H9 (cell line): ENCODE data around the gene AXIN1. TPM values are rescaled to one million over a fixed set of nuclear protein-coding genes. Genes with fewer than 3 reads are reported as not detected.

Source experiments
- DNase-seq: peaks from one replicate; pipeline ENCODE4 v3.0.0-alpha.2; 2017
- H2AFZ ChIP-seq: one replicate; pipeline ENCODE4 v1.6.1; 2013; ENCODE audit warnings: mild to moderate bottlenecking, low read length, control low read depth, moderate library complexity
- H2AK5ac ChIP-seq: 2 replicates; pipeline ENCODE4 v1.6.1; 2013; ENCODE audit warnings: low read length, control low read depth, mixed read lengths; ENCODE audit not compliant: insufficient read length
- H2BK120ac ChIP-seq: one replicate; pipeline ENCODE4 v1.6.1; 2013; ENCODE audit warnings: low read depth, mild to moderate bottlenecking, low read length, control low read depth, inconsistent platforms; ENCODE audit not compliant: poor library complexity, severe bottlenecking
- H2BK12ac ChIP-seq: 2 replicates; pipeline ENCODE4 v1.6.1; 2013; ENCODE audit warnings: low read length, control low read depth, mixed read lengths, low read depth; ENCODE audit not compliant: insufficient read length
- H2BK15ac ChIP-seq: 2 replicates; pipeline ENCODE4 v1.6.1; 2013; ENCODE audit warnings: low read depth, low read length, control low read depth
- H2BK20ac ChIP-seq: one replicate; pipeline ENCODE4 v1.6.1; 2013; ENCODE audit warnings: low read depth, mild to moderate bottlenecking, low read length, control low read depth, inconsistent platforms; ENCODE audit not compliant: poor library complexity, severe bottlenecking
- H2BK5ac ChIP-seq: 2 replicates; pipeline ENCODE4 v1.6.1; 2013; ENCODE audit warnings: low read length, control low read depth, mixed read lengths; ENCODE audit not compliant: insufficient read length
- H3K14ac ChIP-seq: 2 replicates; pipeline ENCODE4 v1.6.1; 2013; ENCODE audit warnings: low read length, control low read depth; ENCODE audit not compliant: insufficient read depth
- H3K18ac ChIP-seq: 2 replicates; pipeline ENCODE4 v1.6.1; 2013; ENCODE audit warnings: low read depth, mild to moderate bottlenecking, mixed read lengths, low read length, control low read depth; ENCODE audit not compliant: insufficient read length
- H3K23ac ChIP-seq: 2 replicates; pipeline ENCODE4 v1.6.1; 2013; ENCODE audit warnings: low read length, control low read depth, mixed read lengths, low read depth; ENCODE audit not compliant: insufficient read length
- H3K23me2 ChIP-seq: 2 replicates; pipeline ENCODE4 v1.6.1; 2013; ENCODE audit warnings: low read depth, mild to moderate bottlenecking, mixed read lengths, low read length, control low read depth; ENCODE audit not compliant: insufficient read length, poor library complexity, severe bottlenecking
- H3K27ac ChIP-seq: 2 replicates; pipeline ENCODE4 v1.5.1; 2013; ENCODE audit warnings: low read length, control low read depth, mixed read lengths, low read depth; ENCODE audit not compliant: insufficient read length
- H3K27me3 ChIP-seq: 2 replicates; pipeline ENCODE4 v1.6.1; 2013; ENCODE audit warnings: low read length, control low read depth, inconsistent platforms; ENCODE audit not compliant: insufficient read depth
- H3K4ac ChIP-seq: 2 replicates; pipeline ENCODE4 v1.6.1; 2013; ENCODE audit warnings: low read depth, mild to moderate bottlenecking, control low read depth, inconsistent platforms, low read length, moderate library complexity
- H3K4me1 ChIP-seq: 2 replicates; pipeline ENCODE4 v1.6.1; 2013; ENCODE audit warnings: low read length, control low read depth, inconsistent platforms; ENCODE audit not compliant: insufficient read depth
- H3K4me2 ChIP-seq: 2 replicates; pipeline ENCODE4 v1.6.1; 2013; ENCODE audit warnings: low read length, control low read depth, mixed read lengths; ENCODE audit not compliant: insufficient read length, insufficient read depth
- H3K56ac ChIP-seq: 2 replicates; pipeline ENCODE4 v1.6.1; 2013; ENCODE audit warnings: low read depth, mild to moderate bottlenecking, mixed read lengths, low read length, control low read depth; ENCODE audit not compliant: insufficient read length
- H3K79me1 ChIP-seq: 2 replicates; pipeline ENCODE4 v1.6.1; 2013; ENCODE audit warnings: low read depth, mild to moderate bottlenecking, moderate library complexity, low read length, control low read depth, inconsistent platforms; ENCODE audit not compliant: insufficient read depth, poor library complexity, severe bottlenecking
- H3K79me2 ChIP-seq: 2 replicates; pipeline ENCODE4 v1.6.1; 2013; ENCODE audit warnings: low read length, control low read depth, inconsistent platforms; ENCODE audit not compliant: insufficient read depth
- H3K9ac ChIP-seq: 2 replicates; pipeline ENCODE4 v1.6.1; 2013; ENCODE audit warnings: low read length, control low read depth, mixed read lengths; ENCODE audit not compliant: insufficient read length; ENCODE audit errors: extremely low read depth
- H3K9me3 ChIP-seq: one replicate; pipeline ENCODE4 v1.6.1; 2013; ENCODE audit warnings: low read depth, low read length, inconsistent platforms; ENCODE audit not compliant: control insufficient read depth
- H3T11ph ChIP-seq: one replicate; pipeline ENCODE4 v1.6.1; 2013; ENCODE audit warnings: mild to moderate bottlenecking, low read length, control low read depth, inconsistent platforms
- H4K20me1 ChIP-seq: one replicate; pipeline ENCODE4 v1.6.1; 2013; ENCODE audit not compliant: control insufficient read depth, insufficient read length, insufficient read depth
- H4K5ac ChIP-seq: 2 replicates; pipeline ENCODE4 v1.6.1; 2013; ENCODE audit warnings: low read depth, mild to moderate bottlenecking, mixed read lengths, low read length, control low read depth; ENCODE audit not compliant: insufficient read length
- H4K8ac ChIP-seq: replicated peaks from 2 replicates; pipeline ENCODE4 v1.6.1; 2013; ENCODE audit warnings: low read length, control low read depth, mixed read lengths, low read depth; ENCODE audit not compliant: insufficient read length
- H4K91ac ChIP-seq: 2 replicates; pipeline ENCODE4 v1.6.1; 2013; ENCODE audit warnings: low read depth, mild to moderate bottlenecking, moderate library complexity, mixed read lengths, low read length, control low read depth; ENCODE audit not compliant: insufficient read length
- H3K27ac Mint-ChIP-seq, 3 experiments: 2 replicates in 2 of 3; 3 replicates in 1 of 3; pipeline ENCODE4 v1.8.0; 2020 to 2021; ENCODE audit warnings: mixed read lengths in 3 of 3, mild to moderate bottlenecking in 1 of 3, moderate library complexity in 1 of 3
- H3K27me3 Mint-ChIP-seq: 2 replicates; pipeline ENCODE4 v1.8.0; 2021; ENCODE audit warnings: low read depth, mild to moderate bottlenecking, moderate library complexity, mixed read lengths
- H3K36me3 Mint-ChIP-seq, 3 experiments: 2 replicates in 2 of 3; 3 replicates in 1 of 3; pipeline ENCODE4 v1.8.0; 2020 to 2021; ENCODE audit warnings: low read depth in 3 of 3, mixed read lengths in 3 of 3; ENCODE audit not compliant: insufficient read depth in 1 of 3
- H3K4me1 Mint-ChIP-seq, 2 experiments: 2 replicates each; pipeline ENCODE4 v1.8.0; 2020; ENCODE audit warnings: mixed read lengths in 2 of 2
- H3K4me3 Mint-ChIP-seq, 2 experiments: 2 replicates in 1 of 2; 3 replicates in 1 of 2; pipeline ENCODE4 v1.8.0; 2020 to 2021; ENCODE audit warnings: mild to moderate bottlenecking in 2 of 2, mixed read lengths in 2 of 2, moderate library complexity in 1 of 2
- H3K9me3 Mint-ChIP-seq, 2 experiments: 2 replicates in 1 of 2; 3 replicates in 1 of 2; pipeline ENCODE4 v1.8.0; 2020; ENCODE audit warnings: mild to moderate bottlenecking in 2 of 2, mixed read lengths in 2 of 2, moderate library complexity in 1 of 2
- WGBS: extraction: QIAGEN DNeasy Blood & Tissue Kit; methylation state at CpG from one replicate; pipeline ENCODE4 v1.1.7; 2013; ENCODE audit warnings: missing lambda C conversion rate, low lambda C conversion rate, mixed read lengths; ENCODE audit not compliant: insufficient read length; ENCODE audit errors: extremely low coverage; 5-methylcytosine and 5-hydroxymethylcytosine counted together
- total RNA-seq: library from RNA; stranded (reverse); gene quantifications from 2 replicates; pipeline ENCODE4 v1.2.1, GENCODE V29; 2021
- TF ChIP-seq, protein P1 (sequence below): fragments of 200-600 bp; sonication (generic); conservative IDR thresholded peaks from 3 replicates; pipeline ENCODE4 v1.8.0; 2021; ENCODE audit warnings: antibody characterized with exemption, mild to moderate bottlenecking

The AXIN1 gene
- total RNA-seq, 1 experiment from 2014 or later = 50.9 TPM

DNA sequence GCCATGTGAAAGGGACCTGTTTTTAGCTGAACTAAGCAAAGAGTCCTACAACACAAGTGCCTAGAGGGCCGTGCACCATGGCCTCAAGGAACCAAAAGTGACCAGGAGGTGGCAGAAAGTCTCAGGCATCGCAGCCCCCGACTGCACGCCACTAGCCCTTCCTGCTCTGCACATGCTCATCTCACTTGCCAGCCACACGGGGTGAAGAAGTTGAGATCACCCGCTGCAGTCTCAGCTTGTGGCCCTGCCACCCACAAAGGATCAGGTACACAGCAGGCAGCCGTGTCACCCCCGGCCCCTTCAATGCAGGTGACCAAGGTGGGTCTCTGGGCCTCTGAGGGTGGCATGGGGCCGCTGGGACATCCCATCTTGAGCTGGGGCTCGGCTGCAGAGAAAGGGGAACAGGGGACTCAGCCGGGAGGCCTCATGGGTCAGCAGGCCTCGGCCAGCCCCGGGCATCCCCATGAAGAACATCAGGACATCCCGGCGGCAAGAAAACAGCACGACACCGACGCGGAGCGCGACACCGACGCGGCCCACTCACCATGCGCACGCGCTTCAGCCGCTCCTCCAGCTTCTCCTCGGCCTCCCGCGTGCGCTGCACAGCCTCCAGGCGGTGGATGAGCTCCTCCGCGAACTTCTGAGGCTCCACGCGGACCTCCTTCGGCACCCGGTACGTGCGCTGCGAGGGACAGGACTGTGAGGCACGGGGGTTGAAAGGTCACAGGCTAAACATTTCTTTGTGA, 48.6 kb downstream of the AXIN1 start:
- Histone ChIP-seq H4K8ac (no peak overlapping the region), H3K79me1 (no peaks in the 10 kb centered on the region), H2BK120ac (no peak overlapping the region), H3K27ac (no peak overlapping the region), H2BK20ac (no peak overlapping the region), H3K23ac (no peak overlapping the region), H3K4ac (no peak overlapping the region), H3K4me1 (no peaks in the 10 kb centered on the region), H4K91ac (no peak overlapping the region), H3K9me3 (no peaks in the 10 kb centered on the region), H2AFZ (no peak overlapping the region), H3K14ac (no peak overlapping the region), H2BK5ac (no peak overlapping the region), H2AK5ac (no peak overlapping the region), H3T11ph (no peak overlapping the region), H2BK12ac (no peak overlapping the region), H4K20me1 (no peaks in the 10 kb centered on the region), H3K9ac (no peak overlapping the region), H2BK15ac (no peak overlapping the region), H3K56ac (no peak overlapping the region), H3K23me2 (no peaks in the 10 kb centered on the region), H3K18ac (no peak overlapping the region), H3K79me2 (no peaks in the 10 kb centered on the region), H4K5ac (no peak overlapping the region), H3K27me3 (no peaks in the 10 kb centered on the region), H3K4me2 (no peak overlapping the region)
- Mint-ChIP-seq H3K9me3 (no peaks in the 10 kb centered on the region), H3K4me3 (no peak overlapping the region), H3K27me3 (no peaks in the 10 kb centered on the region), H3K27ac (peak overlapping the region in 1 of 3 experiments; percentile 82; a peak in 5 of 7 replicates), H3K36me3 (peaks cover 10 to 51% (median 44%) of the 10 kb centered on the region in 3 experiments; a peak in 6 of 7 replicates), H3K4me1 (no peaks in the 10 kb centered on the region)
- DNase-seq = no peak
- no CpG with 5 or more reads among the region's 43 CpGs for WGBS
- TF ChIP-seq, protein P1, sequence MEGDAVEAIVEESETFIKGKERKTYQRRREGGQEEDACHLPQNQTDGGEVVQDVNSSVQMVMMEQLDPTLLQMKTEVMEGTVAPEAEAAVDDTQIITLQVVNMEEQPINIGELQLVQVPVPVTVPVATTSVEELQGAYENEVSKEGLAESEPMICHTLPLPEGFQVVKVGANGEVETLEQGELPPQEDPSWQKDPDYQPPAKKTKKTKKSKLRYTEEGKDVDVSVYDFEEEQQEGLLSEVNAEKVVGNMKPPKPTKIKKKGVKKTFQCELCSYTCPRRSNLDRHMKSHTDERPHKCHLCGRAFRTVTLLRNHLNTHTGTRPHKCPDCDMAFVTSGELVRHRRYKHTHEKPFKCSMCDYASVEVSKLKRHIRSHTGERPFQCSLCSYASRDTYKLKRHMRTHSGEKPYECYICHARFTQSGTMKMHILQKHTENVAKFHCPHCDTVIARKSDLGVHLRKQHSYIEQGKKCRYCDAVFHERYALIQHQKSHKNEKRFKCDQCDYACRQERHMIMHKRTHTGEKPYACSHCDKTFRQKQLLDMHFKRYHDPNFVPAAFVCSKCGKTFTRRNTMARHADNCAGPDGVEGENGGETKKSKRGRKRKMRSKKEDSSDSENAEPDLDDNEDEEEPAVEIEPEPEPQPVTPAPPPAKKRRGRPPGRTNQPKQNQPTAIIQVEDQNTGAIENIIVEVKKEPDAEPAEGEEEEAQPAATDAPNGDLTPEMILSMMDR = peak; percentile 36; the same call in 2 of the 3 replicates
